GM19395 (cell line): Measurements from ENCODE around the gene TMEM229A.
"Not testable (repeated sequence)": the region's sequence is repeated elsewhere in the genome, so short reads cannot be mapped to it uniquely, and the experiment has no call there.

Experiments used
- ATAC-seq: cut with Tn5 transposase; IDR thresholded peaks from one replicate; pipeline ENCODE4 v1.9.1; 2021; ENCODE audit warnings: mild to moderate bottlenecking, moderate library complexity; ENCODE audit not compliant: unreplicated experiment

TMEM229A gene

DNA sequence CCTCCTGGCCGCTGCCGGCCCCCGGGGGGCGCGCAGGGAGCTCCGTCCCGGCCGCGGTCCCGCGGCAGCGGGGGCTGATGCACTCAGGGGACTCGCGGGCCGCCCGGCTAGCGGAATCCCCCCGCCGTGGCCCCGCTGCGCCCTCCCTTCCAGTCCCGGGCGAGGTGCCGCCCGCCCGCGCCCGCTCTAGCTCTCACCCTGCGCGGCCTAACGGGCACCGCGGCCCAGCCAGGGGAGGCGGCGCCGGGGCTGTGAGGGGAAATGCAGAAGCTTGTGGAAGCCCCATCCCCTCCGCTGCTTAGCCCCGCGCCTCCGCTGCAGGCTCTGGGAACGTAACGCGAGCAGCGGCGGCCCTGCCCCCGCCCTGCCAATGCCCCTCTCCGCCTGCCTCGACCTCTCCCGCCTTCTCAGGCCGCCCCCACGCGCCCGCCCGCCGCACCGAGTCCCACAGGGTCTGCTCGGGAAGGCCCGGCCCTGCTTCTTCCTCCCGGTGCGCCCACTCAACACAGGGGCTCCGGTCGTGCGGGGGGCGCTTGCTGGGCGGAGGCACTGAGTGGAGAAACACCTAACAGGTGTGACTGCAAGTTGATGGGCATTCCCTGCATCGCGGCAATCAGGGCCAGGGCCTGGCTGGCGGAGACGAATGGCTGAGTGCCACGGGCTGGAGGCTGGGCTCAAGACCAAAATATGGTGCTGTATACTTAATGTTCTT is 384 bp upstream of the TMEM229A start:
- ATAC-seq: peak; percentile 34

- ATAC-seq: peak; percentile 10
Observed at GRCh38 chr7:124031919-124032318, 948 bp downstream of the TMEM229A start.

DNA sequence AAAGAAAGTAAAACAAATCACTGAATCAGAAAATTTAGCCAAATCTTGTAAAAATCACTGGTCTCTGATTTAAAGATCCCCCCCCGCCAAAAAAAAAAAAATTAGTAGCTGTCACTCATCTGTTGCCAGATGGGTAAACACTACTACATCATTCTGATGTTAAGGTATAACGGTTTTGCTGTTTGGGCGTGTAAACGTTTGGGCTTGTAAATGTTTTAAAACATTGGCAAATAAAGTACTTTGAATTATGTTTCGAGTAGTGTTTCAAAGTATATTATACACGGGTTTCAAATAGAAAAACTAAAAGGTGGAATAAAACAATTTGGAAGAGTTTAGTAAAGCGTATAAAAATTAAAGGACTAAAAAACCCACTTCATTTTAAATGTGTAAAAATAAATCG is 1.5 kb downstream of the TMEM229A start:
- no peak for ATAC-seq

GRCh38 chr7:124030964-124031363 is 1.9 kb downstream of the TMEM229A start:
- ATAC-seq: no peak

DNA sequence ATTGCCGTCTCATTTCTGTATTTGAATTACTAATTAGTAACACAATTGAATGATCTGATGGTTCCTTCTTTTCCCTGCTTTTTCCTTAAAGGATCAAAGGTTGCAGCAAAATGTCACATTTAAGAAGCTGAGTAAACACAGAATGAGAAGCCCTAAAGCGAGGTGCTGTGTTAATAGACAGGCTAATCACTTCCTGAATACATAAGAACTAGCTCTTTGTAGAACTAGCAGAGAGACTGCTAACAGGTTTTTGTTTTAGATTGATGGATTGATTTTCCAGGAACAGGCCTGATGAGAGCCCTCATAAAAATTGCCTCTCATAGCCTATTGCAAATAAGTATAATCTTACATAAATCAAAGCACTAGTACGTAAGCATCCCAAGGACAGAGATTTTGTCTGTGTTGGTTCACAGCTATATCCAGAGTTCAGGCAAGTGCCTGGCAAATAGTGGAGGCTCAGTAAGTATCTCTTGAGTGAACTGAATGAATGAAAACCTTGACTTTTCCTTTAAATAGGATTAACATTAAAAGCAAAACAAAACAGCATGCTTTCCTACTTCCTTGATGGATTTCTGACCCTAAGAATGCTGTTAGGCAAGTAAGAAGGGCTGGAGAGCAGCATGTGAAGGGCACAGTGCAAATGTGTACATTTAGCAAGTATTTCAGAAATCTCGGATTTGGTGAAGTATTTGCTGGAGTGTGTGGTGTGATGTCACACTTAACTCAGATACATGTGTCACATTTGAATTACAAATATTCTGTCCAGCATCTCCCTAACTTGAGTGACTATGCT is 3.3 kb downstream of the TMEM229A start:
- no peak for ATAC-seq

DNA sequence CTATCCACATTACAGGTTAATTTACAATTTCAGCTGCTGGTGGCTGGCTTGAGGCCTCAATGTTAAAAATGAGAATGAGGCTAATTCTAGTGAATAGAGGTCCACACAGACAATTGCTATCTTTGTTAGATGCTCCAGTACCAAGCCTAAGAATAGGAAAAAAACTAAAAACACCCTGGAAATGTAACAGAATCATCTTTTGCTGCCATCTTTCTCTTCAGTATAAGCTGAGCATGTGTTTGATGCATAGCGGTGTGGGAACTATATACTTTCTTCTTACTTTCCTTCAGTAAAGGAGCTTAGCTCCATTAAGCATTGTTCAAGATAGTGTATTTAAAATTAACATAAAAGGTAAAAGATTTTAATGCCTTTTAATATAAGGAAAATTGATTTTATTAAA is 5.6 kb downstream of the TMEM229A start:
- no peak for ATAC-seq

DNA sequence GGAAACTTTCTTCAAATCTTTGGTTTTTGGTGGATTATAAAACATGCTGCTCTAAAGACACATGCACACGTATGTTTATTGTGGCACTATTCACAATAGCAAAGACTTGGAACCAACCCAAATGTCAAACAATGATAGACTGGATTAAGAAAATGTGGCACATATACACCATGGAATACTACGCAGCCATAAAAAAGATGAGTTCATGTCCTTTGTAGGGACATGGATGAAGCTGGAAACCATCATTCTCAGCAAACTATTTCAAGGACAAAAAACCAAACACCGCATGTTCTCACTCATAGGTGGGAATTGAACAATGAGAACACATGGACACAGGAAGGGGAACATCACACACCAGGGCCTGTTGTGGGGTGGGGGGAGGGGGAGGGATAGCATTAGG is 8.5 kb downstream of the TMEM229A start:
- not testable (repeated sequence) for ATAC-seq

- no peak for ATAC-seq
Observed at GRCh38 chr7:124022551-124022950, 10.3 kb downstream of the TMEM229A start.

DNA sequence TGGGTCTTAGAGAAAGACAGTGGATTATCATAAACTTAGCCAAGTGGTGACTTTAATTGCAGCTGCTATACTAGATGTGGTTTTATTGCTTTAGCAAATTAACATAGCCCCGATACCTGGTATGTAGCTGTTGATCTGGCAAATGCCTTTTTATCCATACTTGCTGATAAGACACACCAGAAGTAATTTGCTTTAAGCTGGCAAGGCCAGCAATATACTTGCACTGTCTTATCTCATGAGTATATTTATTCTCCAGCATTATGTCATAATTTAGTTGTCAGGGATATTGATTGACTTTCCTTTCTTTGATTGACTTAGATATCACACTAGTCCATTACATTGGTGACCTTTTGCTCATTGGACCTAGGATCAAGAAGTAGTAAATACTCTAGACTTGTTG is 12.8 kb downstream of the TMEM229A start:
- no peak for ATAC-seq

DNA sequence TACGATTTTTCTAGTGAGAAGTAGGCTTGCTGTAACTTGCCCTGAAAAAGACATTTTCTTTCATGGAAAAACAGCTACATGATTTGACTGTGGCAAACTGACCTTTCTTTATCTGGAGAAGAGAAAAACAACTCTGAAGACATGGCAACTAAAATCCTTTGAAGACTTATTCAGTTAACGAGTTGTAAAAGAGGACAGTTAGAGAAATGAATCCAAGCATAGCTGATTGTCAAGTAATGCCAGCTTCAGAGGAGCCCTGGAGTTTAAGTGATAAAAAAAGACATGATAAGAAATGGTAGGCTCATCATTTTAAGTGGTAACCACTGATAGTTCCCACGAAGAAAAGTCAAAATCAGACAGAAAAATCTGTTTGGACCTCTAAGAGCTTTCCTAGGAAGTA is 19.6 kb downstream of the TMEM229A start:
- ATAC-seq: no peak

GRCh38 chr7:124012864-124013263 is 20.0 kb downstream of the TMEM229A start:
- ATAC-seq: no peak

- no peak for ATAC-seq
Observed at GRCh38 chr7:124009321-124009720, 23.5 kb downstream of the TMEM229A start.

GRCh38 chr7:124008296-124008695 is 24.6 kb downstream of the TMEM229A start:
- not testable (repeated sequence) for ATAC-seq

DNA sequence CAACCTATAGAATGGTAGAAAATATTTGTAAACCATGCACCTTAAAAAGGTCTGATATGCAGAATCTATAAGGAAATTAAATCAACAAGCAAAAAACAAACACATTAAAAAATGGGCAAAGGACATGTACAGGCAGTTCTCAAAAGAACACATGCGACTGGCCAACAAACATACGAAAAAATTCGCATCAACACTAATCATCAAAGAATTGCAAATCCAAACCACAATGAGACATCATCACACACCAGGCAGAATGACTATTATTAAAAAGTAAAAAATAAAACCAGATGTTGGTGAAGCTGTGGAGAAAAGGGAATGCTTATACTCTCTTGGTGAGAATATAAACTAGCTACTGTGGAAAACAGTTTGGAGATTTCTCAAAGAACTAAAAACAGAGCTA is 33.2 kb downstream of the TMEM229A start:
- ATAC-seq: no peak

DNA sequence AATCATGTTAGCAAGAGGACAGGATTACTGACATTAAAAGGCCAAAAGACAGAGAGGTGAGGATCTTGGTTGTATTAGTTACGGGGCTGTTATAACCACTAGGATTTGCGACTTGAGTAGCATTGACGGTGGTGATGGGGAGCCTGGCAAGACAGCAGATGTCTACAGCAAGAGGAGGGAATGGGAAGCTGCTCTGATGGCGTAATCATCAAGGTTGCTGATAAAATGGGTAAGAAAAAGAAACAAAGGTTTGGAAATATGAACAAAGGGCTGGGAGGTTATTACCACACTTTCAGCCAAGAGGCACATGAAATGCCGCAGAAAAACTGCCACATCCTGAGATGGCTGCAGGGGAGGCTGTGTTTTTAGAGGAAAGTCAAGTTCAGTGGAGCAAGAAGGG is 33.9 kb downstream of the TMEM229A start:
- no peak for ATAC-seq

DNA sequence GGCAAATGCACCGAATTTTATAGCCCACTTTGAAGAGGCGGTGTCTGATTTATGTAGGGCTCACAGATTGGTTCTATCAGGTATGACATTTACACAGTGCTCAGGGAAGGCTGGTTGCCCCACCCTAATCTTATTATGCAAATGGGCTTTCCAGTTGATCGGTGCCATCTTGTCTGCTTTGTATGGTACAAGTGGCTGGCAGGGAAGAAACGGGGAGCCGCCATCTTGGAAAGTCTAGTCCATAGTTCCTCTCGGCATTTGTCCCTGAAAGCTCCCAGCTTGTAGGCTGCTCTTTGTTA is 36.6 kb downstream of the TMEM229A start:
- no peak for ATAC-seq

DNA sequence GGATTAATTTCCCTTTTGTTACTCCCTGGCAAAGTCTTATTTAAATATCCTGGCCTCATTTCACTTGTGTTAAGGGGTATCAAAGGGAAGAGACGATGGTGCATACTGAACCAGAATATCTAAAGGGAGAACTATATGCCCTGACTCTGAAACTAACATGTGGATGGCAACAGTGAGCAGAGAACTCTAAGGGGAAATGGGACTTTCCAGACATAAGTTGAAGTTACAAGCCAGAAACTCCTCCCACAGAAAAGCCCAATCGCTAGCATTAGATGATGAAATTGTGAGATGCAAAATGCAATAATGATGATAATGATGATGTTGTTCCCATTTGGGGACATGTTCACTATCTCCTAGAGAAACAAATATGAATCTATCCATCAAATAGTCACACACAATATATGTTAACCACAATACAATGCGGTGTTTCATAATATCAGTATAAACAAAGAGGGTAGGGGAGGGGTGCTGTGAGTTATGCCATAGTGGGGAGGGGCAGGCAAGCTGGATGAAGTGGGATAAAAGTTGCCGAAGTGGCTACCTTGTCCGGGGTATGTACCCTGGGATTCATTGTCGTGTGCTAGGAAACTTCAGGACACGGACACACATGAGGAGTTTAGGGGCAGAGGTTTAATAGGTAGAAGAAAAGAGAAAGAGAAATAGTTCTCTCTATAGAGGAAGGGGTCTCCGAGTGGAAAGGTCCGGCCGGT is 37.1 kb downstream of the TMEM229A start:
- ATAC-seq: no peak

- no peak for ATAC-seq
Observed at GRCh38 chr7:123994449-123994848, 38.4 kb downstream of the TMEM229A start.

- ATAC-seq: no peak
Observed at GRCh38 chr7:123993996-123994395, 38.9 kb downstream of the TMEM229A start.

GRCh38 chr7:123992913-123993518 is 39.9 kb downstream of the TMEM229A start:
- ATAC-seq: no peak

DNA sequence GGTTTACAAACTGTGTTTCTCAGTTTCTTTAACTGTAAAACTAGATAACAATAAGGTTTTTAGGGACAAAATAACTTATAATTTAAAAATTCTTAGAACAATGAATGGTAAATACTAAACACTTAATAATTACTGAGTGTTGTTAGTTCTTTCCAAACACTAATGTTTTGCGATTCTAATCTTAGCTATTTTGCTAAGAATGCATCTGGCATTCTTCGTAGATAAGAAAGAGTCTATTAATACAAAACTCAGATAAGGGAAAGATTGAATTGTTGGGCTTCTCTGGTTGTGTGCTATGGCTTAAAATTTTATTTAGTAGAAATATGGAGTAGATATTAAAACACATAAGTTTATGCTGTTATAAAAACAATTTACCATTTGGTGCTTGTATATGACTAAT is 45.4 kb downstream of the TMEM229A start:
- no peak for ATAC-seq
